Cortex of kidney (tissue), 1 donor: Measurements from ENCODE around the gene PYGB.

Source experiments
- DNase-seq: peaks from one replicate; lab custom pipeline; 2025; lab: John Stamatoyannopoulos, UW

Gene PYGB

DNA sequence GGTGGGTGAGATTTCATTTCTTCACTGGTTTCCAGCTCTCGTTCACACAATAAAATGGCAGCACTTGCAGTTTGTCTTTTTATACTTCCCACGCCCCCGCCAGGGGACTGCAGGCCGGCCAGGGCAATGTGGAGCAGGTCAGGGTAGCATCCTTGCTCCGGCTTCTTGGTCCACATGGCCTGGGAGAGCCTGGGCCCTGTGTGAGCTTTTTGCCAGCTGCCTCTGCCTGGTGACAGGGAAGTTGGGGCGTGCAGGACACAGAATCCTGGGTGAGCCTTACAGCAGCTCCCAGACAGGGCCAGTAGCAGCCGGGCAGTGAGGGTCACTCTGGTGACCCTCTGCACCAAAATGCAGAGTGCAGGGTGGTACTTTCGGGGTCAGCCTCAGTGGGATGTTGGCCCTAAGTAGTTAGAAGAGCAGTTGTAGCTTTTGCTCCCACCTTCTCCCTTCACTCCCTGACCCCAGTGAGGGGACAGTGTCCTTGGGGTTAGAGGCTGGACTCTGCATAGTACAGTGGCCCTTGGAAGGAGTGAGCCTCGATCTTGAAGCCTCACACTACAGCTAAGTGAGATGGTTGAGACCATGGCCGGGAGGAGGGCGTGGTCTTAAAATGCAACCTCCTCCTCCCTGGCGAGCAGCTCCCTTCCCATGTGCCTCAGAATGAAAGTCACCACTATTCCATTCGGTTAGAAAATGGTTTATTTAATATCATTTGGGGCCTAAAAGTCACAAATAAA, 23.8 kb downstream of the PYGB start:
- DNase-seq, result no peak

DNA sequence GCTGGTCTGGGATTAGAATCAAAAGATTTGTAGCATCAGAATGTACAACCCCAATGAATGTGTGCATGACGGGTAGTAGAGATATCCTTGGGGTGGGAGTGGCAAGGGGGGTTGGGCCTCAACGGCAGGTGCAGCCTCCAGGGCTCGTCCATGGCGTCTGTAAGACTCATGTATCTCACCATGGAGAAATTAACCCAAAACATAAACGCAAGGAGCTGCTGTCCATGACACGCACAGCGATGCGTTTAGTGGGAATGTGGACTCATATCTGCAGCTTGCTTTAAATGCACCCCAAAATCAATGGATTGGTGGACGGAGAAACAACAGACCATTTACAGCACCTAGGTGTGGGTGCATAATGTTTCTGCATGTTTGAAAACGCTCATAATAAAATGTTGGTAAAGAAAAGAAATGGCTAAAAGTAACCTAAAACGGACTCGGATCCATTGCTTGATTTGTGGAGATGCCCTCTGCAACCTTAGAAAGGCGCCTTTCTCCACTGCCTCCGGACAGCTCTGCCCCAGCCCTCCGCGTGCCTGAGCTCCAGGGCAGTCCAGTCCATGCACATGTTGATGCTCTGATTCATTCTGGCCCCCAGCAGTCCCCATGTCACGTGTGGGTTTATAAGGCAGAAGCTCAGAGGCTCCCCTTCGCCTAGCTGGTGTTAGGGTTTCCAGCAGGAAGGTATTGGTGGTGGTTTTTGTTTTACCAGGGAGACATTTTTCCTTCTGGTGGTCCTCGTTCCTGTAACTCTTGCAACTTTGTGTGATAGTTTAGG, 24.5 kb downstream of the PYGB start:
- no peak for DNase-seq

DNA sequence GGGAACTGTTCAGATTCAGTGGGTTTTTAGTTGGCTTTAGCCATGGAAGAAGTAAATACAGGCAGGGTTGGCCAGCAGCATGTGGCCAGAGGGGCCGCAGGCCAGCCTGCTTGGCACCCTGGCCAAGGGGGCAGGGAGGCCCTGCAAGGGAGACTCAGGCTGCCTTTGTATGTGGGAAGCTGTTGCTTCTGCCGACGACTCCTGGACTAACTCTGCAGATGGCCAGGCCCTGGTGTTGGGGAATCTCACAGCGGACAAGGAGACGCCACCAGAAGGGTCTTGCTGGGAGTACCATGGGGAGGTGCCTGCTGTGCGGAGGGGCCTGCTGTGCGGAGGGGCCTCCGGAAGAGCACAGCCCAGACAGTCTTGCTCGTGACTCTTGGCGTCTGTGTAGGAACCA, 25.2 kb downstream of the PYGB start:
- no peak for DNase-seq

DNA sequence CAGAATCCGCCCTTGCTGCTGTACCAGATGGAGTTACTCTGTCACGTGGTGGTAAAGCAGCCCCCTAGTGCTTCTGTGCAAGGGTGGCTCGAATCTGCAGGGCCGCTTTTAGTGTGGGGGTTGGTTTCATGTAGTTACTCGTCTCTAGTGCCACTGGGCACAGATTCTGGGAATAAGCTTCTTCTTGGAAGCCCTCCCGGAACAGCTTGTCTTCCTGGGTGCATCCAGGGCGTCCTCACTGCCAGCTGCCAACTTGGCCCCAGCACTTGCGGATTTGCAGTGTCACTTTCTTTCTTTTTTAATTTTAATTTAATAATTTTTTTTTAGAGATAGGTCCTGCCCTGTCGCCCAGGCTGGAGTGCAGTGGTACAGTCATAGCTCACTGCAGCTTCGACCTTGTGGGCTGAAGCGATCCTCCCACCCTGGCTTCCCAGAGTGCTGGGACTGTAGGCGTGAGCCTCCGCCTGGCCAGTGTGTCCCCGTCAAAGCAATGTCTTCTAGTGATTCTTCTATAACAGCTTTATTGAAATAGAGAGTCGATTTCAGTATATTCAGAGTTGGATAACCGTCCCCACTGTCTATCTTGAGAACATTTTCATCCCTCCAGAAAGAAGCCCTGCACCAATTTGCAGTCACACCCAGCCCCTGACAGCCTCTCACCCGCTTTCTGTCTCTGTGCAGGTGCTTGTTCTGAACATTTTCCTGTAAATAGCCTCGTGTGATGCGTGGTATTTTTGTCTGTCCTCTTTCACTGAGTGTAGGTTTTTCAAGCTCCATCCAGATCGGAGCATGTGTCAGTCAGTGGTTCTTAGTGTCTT, 25.9 kb downstream of the PYGB start:
- no peak for DNase-seq

DNA sequence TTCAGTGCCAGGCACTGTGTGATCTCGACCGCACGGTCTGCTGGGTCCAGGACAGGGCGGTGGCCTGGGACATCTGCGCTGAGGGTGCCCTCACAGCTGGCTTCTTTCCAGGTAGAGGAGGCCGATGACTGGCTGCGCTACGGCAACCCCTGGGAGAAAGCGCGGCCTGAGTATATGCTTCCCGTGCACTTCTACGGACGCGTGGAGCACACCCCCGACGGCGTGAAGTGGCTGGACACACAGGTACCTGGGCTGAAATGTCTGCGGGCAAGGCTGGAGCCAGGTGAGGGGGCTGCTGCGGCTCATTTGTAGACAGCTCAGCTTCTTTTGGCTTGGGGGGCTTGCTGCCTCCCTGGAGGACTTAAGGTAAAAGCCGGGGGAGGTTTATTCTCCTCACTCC, 26.6 kb downstream of the PYGB start:
- no peak for DNase-seq

DNA sequence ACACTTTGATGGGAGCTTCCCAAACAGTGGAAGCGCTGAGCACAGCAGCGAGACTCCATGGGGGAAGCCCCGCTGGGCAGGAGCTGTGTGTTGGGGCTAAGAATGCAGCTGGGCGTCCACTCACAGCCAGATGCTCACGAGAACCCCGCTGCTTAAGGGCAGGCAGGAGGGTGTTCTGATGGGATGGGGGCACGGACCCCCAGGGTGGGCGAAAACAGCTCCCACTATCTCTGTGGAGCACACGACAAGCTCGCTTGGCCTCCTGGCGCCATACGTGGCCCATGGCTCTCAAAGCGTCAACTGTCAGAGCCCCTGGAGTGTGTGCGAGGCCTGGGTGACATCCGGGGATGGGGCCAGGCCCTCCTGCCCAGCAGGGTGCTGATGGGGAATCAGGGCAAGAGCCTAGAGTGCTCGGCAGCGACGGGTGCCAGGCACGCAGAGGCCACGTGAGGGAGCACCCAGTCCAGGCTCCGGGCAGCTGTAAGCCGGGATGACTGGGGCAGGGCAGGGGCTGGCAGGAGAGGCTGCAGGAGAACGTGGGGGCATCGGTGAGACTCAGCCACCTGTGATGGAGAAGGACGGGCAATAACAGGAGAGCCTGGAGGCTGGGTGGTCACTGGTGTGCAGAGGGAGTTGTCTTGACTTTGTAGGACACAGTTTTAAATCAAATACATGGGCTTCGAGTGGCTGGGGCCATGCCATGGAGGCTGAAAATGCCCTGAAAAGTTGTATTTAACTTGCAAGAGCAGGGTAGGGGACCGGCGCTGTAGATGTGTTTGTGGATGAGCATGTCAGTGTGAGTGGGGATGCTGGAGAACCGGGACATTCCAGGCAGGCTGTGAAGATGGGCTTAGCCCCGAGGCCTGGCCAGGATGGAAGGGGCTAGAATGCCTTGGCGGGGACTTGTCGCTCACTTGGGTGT, 27.3 kb downstream of the PYGB start:
- DNase-seq, result no peak

DNA sequence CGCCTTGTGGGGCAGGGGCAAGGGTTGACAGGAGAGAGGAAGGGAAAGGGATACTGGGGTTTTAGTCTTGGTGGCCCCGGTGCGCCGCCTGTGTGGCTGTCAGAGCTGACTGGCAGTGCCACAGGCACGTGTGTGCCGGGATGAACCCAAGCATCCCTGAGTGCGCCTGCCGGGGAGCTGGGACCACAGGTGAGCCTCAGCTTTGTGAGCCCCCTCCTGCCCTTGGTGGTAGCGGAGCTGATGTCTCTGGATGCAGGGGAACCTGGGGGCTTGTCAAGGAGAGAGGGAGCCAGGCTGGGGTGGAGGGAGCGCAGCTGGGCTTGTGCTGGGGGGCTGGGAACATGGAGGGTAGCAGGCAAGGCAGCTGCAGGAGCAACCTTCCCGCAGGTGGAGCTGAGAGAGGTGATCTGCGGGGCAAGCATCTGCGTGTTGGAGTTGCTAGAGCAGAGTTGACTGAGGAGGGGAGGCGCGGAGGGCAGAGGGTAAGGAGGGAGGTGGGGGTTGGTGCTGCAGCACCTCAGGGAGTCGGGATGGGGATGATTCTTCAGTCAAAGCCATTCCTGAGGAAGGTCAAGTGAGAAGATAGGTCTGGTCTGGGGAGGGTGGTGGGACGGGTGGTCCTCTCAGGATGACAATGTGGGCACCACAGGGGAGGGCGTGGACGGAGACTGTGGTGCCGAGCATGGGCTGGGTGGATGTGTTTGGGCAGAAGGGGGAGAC, 28.1 kb downstream of the PYGB start:
- no peak for DNase-seq

DNA sequence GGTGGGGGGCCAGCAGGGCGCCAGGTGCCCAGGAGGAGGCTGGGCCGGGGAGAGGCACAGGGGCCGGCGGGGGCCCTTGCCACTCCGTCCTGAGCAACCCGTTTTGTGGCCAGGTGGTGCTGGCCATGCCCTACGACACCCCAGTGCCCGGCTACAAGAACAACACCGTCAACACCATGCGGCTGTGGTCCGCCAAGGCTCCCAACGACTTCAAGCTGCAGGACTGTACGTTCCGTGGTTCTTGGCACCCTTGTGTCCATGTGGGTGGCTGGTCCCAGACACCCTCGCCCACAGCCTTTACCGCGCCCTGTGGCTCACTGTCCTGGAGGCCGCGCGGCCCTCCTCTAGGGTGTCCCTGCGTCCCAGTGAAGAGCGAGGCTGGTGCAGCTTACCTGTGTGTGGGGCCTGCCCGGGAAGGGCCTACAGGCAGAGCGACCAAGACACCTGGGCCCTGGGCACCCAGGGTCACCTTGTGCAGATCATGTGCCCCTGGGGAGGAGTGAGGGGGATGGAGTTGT, 28.7 kb downstream of the PYGB start:
- no peak for DNase-seq

DNA sequence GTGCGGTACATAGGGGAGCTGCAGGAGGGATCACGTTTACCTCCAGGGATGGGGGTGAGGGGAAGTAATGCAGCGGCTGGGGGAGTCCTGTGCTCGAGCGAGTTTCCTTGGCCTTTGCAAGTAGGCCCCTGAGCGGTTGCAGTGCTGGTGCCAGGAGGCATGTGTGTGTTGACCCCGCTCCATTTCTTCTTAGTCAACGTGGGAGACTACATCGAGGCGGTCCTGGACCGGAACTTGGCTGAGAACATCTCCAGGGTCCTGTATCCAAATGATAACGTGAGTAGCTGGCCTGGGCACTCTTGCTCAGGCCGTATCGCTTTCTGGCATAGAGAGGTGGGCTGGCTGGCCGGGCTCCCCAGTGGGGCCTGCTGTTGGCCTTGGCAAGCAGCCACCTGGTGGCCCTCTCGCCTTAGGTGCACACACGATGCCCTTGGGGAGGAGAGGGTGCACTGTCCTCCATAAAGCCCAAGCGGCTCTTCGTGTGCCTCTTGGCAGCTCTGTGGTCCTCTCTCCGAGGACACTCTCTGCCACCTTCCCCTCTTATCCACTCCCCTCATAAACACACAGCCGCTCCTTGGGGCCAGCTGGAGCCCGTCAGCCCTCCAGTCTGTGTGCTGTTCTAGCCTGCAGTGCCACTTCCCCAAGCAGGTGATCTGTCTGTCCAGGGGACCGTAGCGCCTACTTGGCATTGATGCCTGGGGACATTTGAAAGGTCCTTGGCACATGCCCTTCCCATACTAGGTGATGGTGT, 29.3 kb downstream of the PYGB start:
- no peak for DNase-seq

DNA sequence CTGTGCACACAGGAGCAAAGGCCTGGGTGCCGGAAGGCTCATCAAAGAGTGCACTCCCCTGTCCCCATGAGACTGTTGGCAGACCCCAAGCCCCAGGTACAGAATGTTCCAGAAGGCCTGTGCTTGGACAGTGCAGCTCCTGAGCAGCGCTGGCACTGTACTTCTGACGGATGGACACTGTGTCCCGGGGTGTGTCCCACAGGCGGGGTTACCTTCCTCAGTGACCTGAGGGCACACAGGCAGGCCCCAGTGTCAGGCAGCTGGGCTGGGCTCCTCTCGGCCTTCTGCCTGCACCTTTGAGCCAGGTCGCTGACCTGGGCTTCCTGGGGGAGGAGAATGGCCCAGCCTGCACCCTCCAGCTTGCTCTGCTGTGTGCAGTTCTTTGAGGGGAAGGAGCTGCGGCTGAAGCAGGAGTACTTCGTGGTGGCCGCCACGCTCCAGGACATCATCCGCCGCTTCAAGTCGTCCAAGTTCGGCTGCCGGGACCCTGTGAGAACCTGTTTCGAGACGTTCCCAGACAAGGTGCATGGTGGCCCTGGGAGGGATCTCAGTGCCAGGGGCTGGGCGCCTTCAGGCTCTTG, 30.1 kb downstream of the PYGB start:
- DNase-seq, result no peak

DNA sequence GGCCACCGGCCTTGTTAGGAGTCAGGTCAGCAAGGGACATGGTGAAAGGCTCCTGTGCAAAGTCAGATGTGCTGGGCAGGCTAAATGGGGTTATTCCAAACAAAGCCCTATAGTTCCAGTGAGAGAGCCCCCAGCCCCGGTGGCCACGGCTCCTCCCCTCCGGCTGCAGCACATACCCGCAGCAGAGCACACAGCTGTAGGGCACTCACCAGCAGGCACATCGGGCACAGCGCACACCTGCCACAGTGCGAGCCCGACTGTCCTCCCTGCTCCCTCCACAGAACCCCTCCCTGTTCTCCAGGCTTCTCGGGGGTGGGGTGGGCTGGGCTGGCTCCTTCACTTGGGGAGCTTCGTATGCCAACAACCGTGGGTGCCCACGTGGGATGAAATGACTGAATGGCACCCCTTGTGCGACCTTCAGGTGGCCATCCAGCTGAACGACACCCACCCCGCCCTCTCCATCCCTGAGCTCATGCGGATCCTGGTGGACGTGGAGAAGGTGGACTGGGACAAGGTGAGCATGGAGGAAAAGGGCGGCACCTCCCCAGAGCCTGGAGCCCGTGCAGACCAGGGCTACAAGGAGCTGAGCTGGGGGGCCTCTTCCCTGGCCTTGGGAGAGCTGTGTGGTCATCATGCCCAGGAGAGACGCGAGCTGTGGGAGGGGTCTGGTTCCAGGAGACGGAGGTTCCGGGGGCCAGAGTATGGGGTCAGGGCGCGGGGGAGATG, 30.9 kb downstream of the PYGB start:
- DNase-seq, result no peak

DNA sequence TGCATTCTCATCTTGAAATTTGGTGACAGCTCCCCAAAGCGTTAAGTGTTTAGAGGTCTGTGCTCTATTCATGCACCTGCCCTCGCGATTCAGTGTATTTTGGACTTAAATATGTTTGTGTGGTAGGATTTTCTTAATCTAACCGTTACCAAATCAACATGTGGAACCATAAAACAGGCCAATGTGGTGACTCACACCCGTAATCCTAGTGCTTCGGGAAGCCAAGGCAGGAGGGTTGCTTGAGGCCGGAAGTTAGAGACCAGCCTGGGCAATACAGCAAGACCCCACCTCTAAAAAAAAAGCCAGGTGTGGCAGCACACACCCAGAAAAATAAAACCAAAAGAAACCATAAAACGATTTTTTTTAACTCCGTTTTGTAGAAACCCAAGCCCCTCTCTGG, 31.5 kb downstream of the PYGB start:
- DNase-seq, result no peak

DNA sequence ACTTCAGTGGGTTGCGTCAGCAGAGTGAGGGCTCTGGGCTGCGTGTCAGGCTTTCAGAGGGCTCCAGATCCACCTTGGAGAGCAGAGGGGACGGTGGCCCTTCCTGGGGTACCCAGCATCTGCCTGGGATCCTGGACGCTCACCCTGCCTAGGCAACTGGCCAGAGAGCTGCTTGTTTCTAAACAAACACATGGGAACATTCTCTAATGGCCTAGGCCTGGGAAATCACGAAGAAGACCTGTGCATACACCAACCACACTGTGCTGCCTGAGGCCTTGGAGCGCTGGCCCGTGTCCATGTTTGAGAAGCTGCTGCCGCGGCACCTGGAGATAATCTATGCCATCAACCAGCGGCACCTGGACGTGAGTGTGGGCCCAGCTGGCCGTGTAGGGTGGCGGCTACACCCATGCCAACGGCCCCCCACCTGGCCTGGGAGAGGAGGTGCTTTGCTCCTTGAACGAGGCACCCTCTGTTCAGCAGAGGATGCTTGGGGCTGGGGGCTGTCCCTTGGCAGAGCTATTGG, 32.2 kb downstream of the PYGB start:
- DNase-seq, result no peak

DNA sequence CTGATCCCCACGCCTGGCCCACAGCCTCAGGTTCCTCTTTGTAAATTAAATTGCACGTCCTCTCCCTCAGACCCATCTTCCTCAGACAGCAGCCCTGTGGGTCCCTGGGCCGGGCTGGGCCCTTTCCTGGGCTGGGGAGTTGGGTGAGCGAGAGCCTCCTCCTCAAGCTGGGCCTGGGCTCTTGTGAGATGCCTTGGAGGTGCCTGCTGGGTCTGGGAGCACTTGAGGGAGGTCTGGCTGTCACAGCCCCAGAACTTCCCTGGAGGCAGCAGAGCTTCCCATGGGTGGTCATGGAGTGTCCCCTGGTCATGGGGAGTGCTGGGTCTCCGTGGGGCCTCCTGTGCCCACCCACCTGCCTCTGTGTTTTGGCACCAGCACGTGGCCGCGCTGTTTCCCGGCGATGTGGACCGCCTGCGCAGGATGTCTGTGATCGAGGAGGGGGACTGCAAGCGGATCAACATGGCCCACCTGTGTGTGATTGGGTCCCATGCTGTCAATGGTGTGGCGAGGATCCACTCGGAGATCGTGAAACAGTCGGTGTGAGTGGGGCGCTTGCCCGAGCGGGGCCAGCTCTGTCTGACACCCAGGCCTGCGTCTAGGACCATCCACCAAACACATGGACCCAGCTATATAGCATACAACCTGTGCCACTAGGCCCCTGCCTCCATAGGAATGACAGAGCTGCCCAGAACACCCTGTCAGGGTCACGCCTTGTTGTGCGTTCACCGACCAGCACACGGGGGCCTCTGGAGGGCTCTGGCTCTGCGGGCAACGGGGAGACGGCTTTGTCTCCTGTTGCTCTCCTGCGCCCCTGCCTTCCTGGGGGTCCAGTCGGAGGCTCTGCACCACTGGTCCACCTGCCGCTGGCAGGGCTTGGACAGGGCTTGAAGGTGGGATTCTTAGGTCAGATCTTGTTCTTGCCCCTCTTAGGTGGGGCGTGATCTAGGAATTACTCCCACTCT, 33.0 kb downstream of the PYGB start:
- no peak for DNase-seq

DNA sequence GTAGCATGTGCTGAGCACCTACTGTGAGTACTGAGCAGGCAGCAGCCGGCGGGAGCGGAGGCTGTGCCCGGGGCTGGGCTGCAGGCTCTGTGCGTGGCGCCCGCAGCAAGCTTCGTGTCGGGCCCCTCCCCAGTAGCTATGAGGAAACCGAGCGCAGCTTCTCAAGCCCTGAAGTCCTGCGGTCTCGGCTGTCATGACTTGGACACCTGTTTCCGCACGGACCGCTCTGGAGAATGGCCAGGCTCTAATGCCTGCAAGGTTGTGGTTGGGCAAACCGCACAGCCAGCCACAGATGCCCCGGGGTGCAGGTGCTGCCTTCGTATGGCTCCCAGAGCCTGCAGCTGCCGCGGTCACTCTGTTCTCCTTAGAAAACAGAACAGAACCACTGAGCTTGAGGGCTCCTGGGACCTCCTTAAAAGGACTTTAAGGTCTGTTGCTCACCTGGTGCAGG, 33.7 kb downstream of the PYGB start:
- DNase-seq, result no peak

DNA sequence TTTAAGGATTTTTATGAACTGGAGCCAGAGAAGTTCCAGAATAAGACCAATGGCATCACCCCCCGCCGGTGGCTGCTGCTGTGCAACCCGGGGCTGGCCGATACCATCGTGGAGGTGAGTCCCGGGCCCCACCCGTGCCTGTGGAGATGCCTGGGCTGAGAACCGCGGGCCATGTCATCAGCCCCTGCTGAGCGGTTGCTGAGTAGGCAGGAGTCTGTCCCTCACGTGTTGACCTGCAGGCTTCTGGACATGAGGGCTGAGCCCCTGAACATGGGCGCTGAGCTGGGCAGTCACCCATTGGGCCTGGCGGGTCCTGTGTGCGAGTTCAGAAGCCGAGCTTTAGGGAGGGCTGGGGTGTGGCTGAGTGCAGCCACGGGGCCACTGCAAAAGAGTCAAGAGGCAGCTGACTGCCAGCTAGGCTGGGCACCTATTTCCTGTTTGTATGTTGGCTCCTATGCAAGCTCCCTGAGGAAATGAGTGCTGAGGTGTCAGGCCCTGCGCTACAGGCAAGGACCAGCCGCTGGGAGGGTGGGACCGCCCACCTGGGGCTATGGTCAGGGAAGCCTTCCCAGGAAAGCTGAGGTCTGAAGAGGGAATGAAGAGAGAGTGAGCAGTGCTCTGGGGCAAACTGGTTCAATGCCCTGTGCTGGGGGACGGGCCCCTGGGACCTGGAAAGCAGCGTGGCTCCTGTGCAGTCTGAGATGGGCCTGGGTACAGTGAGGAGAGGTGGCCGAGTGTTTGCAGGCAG, 34.3 kb downstream of the PYGB start:
- no peak for DNase-seq

DNA sequence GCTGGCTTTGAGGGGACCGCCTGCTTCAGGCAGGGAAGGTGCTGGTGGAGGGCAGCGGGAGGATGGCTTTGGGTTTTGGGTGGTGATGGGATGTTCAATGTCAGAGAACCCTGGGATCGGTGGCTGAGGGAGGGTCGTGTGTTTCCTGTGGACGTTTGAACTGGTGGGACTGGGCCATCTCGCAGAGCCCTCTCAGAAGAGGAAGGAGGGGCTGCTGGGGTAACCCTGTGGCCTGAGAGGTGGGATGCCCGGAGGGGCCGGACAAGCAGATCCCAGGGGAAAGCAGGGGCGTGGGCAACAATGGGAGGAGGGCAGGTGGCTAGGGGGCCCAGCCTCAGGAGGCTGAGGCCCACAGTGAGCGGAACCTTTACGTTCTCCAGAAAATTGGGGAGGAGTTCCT, 34.9 kb downstream of the PYGB start:
- no peak for DNase-seq
